ENCODE data around the gene SHC4. TPM values are rescaled to one million over a fixed set of nuclear protein-coding genes. Genes with fewer than 3 reads are reported as not detected.

SHC4 gene
- total RNA-seq, 1 donor from 2014 or later: 5.0 TPM

DNA sequence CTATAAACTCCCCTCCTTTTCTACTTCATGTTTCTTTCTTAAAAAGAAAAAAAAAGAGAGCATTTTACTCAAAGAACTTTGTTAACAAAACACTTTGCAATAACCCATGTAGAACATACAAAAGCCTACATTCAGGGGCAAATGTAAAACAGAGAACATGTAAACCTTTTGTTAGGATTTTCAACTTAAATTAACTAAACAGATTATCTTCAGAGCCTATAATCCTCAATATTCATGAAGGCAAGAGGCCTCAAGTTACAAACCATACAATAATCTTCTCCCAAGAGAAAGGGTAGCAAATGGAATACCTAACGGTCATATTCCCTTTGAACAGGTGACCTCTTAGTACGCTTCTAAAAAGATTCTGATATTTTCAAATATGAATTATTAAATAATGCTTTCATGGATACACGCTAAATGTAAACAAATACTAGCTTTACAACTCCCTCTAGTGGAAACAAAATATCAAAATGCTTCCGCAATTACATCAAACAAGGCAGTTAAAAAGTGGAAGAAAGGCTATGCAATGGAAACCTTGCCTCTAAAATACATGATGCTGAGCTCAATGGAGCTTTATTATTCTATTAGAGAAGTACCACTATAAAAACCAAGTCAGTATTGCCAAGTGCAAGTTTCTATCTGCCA lies 162.8 kb downstream of the SHC4 start:
- peaks cover 4% of the 10 kb centered on the region for H3K36me3 Mint-ChIP-seq (ENCODE audit: low read depth)
- TF ChIP-seq, protein P1, sequence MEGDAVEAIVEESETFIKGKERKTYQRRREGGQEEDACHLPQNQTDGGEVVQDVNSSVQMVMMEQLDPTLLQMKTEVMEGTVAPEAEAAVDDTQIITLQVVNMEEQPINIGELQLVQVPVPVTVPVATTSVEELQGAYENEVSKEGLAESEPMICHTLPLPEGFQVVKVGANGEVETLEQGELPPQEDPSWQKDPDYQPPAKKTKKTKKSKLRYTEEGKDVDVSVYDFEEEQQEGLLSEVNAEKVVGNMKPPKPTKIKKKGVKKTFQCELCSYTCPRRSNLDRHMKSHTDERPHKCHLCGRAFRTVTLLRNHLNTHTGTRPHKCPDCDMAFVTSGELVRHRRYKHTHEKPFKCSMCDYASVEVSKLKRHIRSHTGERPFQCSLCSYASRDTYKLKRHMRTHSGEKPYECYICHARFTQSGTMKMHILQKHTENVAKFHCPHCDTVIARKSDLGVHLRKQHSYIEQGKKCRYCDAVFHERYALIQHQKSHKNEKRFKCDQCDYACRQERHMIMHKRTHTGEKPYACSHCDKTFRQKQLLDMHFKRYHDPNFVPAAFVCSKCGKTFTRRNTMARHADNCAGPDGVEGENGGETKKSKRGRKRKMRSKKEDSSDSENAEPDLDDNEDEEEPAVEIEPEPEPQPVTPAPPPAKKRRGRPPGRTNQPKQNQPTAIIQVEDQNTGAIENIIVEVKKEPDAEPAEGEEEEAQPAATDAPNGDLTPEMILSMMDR (conservative IDR thresholded peaks at IDR 0.05): peak; percentile 67
- no peak overlapping the region for H3K4me3 Mint-ChIP-seq
- H3K4me1 Mint-ChIP-seq: peaks cover 12% of the 10 kb centered on the region
- no peaks in the 10 kb centered on the region for H3K27me3 Mint-ChIP-seq (ENCODE audit: low read depth)
- H3K27ac Mint-ChIP-seq (ENCODE audit: unreplicated experiment): no peak overlapping the region
- no peak for DNase-seq (ENCODE audit: low read depth, low spot score)
- no peaks in the 10 kb centered on the region for H3K9me3 Mint-ChIP-seq

DNA sequence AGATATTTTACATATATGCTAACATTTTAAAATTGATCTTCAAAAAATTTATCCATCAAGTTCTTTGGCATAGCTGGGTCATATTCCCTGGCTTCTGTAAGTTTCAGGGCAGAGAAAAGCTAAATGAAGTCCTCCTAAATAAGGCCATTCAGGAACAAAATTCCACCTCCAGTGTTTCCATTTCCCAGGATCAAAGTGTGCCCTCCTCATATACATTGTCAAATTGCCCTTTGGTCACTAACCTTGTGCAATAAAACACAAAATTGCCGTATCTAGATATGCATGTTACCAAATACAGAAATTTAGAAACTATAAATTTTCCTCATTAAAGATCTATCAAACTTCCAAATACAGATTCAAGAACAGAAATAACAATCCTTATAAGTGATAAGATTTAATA lies 163.5 kb downstream of the SHC4 start:
- Mint-ChIP-seq H3K4me1 (peaks cover 12% of the 10 kb centered on the region), H3K27ac (ENCODE audit: unreplicated experiment) (no peak overlapping the region), H3K9me3 (no peaks in the 10 kb centered on the region), H3K4me3 (no peak overlapping the region), H3K27me3 (ENCODE audit: low read depth) (no peaks in the 10 kb centered on the region), H3K36me3 (ENCODE audit: low read depth) (peaks cover 4% of the 10 kb centered on the region)
- DNase-seq (ENCODE audit: low read depth, low spot score): no peak
- TF ChIP-seq, protein P1 (conservative IDR thresholded peaks at IDR 0.05): no peak

DNA sequence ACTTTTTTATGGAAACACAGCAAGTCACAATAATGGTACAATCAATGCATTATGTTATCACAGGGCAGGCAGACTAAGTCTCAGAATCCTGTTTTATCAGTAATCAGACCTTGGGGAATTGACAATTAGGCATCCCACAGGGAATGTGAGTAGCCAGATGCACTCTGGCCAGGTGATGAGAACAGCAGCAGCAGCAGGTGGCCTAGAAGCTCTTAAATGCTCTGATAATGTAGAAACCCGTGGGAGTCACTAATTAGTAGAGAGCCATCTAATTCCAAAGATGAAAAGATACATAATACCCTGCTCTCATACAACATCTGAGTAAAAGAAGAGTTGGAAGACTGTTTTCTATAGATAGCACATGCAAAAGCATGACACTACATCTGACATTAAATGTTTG lies 165.4 kb downstream of the SHC4 start:
- Mint-ChIP-seq H3K36me3 (ENCODE audit: low read depth) (no peaks in the 10 kb centered on the region), H3K27me3 (ENCODE audit: low read depth) (no peaks in the 10 kb centered on the region), H3K4me1 (peaks cover 12% of the 10 kb centered on the region), H3K27ac (ENCODE audit: unreplicated experiment) (no peak overlapping the region), H3K9me3 (no peaks in the 10 kb centered on the region), H3K4me3 (no peak overlapping the region)
- no peak for DNase-seq (ENCODE audit: low read depth, low spot score)
- TF ChIP-seq, protein P1 (conservative IDR thresholded peaks at IDR 0.05): no peak

DNA sequence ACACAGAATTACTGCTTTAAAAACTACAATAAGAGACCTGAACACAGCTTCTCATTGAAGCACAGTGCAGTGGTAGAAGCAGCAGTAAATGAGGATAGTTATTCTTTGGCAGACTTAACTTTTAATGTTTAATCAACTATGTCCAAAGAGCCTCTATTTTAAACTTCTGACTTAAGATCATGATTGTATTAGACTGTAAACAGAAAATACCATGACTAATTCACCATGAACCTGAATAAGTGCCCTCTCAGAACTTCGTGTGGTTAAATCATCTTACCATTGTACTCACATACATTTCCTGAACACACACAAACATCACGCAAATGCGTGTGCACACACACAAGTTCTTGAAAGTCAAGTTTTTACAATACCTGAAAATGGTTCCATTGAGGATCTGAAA lies 166.8 kb downstream of the SHC4 start:
- H3K27ac Mint-ChIP-seq (ENCODE audit: unreplicated experiment): no peak overlapping the region
- TF ChIP-seq, protein P1 (conservative IDR thresholded peaks at IDR 0.05): no peak
- no peak overlapping the region for H3K4me3 Mint-ChIP-seq
- no peaks in the 10 kb centered on the region for H3K9me3 Mint-ChIP-seq
- peaks cover 12% of the 10 kb centered on the region for H3K4me1 Mint-ChIP-seq
- DNase-seq (ENCODE audit: low read depth, low spot score): no peak
- peaks cover 6% of the 10 kb centered on the region for H3K36me3 Mint-ChIP-seq (ENCODE audit: low read depth)
- no peaks in the 10 kb centered on the region for H3K27me3 Mint-ChIP-seq (ENCODE audit: low read depth)

DNA sequence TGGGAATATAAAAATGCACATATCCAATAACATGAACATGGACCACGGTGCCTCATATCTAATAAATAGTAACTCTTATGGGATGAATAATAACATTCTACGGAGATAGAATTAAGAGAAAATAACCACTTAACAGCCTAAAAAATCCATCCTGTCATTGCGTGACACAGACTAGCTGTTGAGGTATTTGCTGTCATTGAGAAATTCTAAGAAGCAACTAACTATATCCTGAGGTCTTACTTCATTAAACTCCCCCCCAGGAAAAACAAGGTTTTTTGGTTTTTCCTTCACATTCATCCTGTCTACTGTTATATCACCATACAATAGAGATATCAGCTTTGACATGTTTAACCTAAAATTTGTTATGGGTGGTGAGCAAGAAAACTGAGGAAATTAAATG lies 167.2 kb downstream of the SHC4 start:
- Mint-ChIP-seq H3K9me3 (no peaks in the 10 kb centered on the region), H3K4me1 (peaks cover 12% of the 10 kb centered on the region)

More for the DNA sequence above, 167.2 kb downstream of the SHC4 start:
- H3K36me3 Mint-ChIP-seq (ENCODE audit: low read depth): peaks cover 6% of the 10 kb centered on the region
- no peaks in the 10 kb centered on the region for H3K27me3 Mint-ChIP-seq (ENCODE audit: low read depth)
- no peak overlapping the region for H3K4me3 Mint-ChIP-seq
- H3K27ac Mint-ChIP-seq (ENCODE audit: unreplicated experiment): no peak overlapping the region
- TF ChIP-seq, protein P1 (conservative IDR thresholded peaks at IDR 0.05): no peak
- DNase-seq (ENCODE audit: low read depth, low spot score): no peak

Data from neural crest cell (in vitro differentiated cells).